Left ventricle myocardium inferior (tissue), 1 donor: ENCODE results near the gene ADCY7. TPM values are rescaled to one million over a fixed set of nuclear protein-coding genes. Genes with fewer than 3 reads are reported as not detected.

Source experiments
- DNase-seq: peaks from one replicate; pipeline ENCODE4 v3.0.0-alpha.2; 2020
- H3K27ac ChIP-seq: fragments of 200-600 bp; replicated peaks from 2 replicates; pipeline ENCODE4 v1.8.0; 2021
- H3K27me3 ChIP-seq: fragments of 200-600 bp; 2 replicates; pipeline ENCODE4 v1.8.0; 2021; ENCODE audit warnings: low read depth
- H3K36me3 ChIP-seq: fragments of 200-600 bp; 2 replicates; pipeline ENCODE4 v1.8.0; 2021
- H3K4me1 ChIP-seq: fragments of 200-600 bp; 2 replicates; pipeline ENCODE4 v1.8.0; 2021
- H3K4me3 ChIP-seq: fragments of 200-600 bp; 2 replicates; pipeline ENCODE4 v1.8.0; 2021; ENCODE audit warnings: mild to moderate bottlenecking, moderate library complexity
- H3K9me3 ChIP-seq: fragments of 200-600 bp; replicated peaks from 2 replicates; pipeline ENCODE4 v1.8.0; 2021
- intact Hi-C: fragments of 100-400 bp; cut with micrococcal nuclease; formaldehyde crosslinking; loops from one replicate; pipeline ENCODE4 v1.11.0; 2022
- total RNA-seq: library from RNA; stranded (reverse); fragmentation: NEBNext Ultra II Directional; extraction: Animal tissue kit (Norgen Biotek cat#: 25700); gene quantifications from one replicate; pipeline ENCODE4 v1.2.1, GENCODE V29; 2021
- TF ChIP-seq, protein P1 (sequence below): fragments of 200-600 bp; IDR thresholded peaks from 2 replicates; pipeline ENCODE4 v1.8.0; 2021; ENCODE audit warnings: antibody characterized with exemption, mild to moderate bottlenecking, borderline replicate concordance
- donor health status: DM: no; HTN: yes; CAD: no; lungs with severe emphysema.

Gene ADCY7
- total RNA-seq, 1 donor from 2014 or later: 9.7 TPM

DNA sequence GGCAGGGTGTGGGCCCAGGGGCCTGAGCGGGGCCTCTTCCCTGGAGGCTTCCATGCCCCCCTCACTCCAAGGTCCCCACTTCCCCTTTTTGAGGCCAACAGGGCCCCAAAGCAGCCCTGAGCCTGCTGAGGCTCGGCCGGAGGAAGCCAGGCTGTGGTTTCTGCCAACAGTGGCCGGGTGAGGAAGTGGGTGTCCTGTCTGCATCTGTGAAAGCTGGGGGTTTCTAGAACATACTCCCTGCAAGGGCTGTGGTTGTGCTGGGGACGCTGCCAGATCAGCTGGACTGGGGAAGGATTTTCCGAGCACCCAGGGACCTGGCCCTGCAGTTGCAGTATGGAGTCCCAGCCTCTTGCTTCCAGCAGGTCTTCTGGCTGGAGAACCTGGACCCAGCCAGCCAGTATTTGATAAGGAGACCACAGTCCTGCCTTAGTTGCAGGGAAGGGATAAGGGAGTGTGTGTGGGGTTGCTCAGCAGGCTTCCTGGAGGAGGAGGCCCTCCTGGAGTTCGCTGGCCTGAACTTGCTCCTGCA, 15.7 kb downstream of the ADCY7 start:
- Histone ChIP-seq H3K27me3 (peaks cover 3% of the 10 kb centered on the region), H3K4me3 (no peak overlapping the region), H3K36me3 (no peaks in the 10 kb centered on the region), H3K9me3 (peaks cover 19% of the 10 kb centered on the region), H3K4me1 (peaks cover 29% of the 10 kb centered on the region), H3K27ac (peak overlapping the region; percentile 61)
- DNase-seq: peak; percentile 77
- TF ChIP-seq, protein P1, sequence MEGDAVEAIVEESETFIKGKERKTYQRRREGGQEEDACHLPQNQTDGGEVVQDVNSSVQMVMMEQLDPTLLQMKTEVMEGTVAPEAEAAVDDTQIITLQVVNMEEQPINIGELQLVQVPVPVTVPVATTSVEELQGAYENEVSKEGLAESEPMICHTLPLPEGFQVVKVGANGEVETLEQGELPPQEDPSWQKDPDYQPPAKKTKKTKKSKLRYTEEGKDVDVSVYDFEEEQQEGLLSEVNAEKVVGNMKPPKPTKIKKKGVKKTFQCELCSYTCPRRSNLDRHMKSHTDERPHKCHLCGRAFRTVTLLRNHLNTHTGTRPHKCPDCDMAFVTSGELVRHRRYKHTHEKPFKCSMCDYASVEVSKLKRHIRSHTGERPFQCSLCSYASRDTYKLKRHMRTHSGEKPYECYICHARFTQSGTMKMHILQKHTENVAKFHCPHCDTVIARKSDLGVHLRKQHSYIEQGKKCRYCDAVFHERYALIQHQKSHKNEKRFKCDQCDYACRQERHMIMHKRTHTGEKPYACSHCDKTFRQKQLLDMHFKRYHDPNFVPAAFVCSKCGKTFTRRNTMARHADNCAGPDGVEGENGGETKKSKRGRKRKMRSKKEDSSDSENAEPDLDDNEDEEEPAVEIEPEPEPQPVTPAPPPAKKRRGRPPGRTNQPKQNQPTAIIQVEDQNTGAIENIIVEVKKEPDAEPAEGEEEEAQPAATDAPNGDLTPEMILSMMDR: no peak
- intact Hi-C loops: no loop called here

DNA sequence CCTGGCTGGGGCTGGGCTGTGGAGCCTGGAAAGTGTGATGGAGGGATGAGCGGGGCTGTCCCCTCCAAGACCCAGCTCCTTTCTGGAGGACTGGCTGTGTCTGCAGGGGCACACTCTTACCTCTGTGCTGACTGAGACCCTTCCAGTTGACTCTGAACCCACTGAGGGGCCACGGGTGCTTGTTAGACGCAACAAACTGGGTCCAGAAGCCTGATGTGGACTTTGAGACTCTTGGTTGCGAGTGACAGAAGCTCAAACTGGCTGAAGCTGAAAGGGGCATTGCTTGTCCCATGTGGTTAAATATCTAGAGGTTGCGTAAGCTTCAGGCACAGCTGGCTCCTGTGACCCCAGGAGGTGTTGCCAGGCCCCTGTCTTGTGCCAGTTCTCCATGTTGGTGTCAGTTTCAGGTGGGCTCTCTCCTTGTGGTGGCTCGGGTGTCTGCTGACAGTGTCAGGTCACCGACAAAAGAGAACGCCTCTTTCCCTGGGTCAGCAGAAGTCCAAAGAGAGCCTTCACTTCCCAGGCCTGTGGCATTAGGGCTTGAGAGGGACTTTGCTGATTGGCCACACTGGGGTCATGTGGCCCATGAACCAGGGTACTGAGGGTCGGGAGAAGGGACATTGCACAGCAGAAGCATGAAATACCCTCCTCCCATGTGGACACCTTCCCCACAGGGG, 16.7 kb downstream of the ADCY7 start:
- no peaks in the 10 kb centered on the region for H3K36me3 ChIP-seq
- intact Hi-C loops: no loop called here
- no peak overlapping the region for H3K4me3 ChIP-seq
- TF ChIP-seq, protein P1: no peak
- peaks cover 17% of the 10 kb centered on the region for H3K9me3 ChIP-seq
- DNase-seq: no peak
- peaks cover 3% of the 10 kb centered on the region for H3K27me3 ChIP-seq
- peaks cover 29% of the 10 kb centered on the region for H3K4me1 ChIP-seq
- peak overlapping the region; percentile 30 for H3K27ac ChIP-seq

DNA sequence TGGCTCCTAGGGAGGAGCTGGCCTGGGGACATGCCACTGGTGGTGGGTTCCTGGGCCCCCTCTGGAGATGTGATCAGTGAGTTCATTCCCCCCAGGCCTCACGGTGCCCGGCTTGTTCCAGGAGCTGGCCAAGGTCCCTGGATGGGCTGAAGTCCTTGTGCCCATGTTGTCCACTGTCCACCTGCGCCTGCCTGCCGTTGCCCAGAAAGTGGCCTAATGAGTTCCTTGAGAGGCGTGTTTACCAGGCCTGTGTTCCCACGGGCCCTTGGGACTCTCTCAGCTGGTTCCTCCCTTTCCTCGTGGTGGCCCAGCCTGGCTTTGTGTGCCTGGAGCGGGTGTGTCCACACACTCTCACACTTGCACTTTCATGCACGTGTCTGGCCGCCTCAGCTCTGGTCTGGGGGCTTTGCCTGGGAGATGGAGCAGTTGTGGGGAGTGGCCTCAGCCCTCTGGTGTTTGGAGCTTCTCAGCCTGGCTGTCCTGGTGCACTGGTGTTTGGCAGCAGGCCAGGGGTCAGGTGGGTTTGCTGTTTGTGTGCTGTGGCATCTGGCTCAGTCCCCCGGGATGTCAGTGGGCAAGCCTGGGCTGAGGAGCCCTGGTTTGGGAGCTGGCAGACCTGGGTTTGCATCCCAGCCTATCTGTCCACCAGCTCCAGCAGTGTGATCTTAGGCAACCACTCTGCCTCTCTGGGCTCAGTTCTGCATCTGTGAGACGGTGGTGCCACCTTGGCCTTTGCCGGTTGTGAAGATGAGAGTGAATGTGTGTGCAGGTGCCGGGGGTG, 18.0 kb downstream of the ADCY7 start:
- DNase-seq: peak; percentile 42
- H3K4me1 ChIP-seq: peaks cover 28% of the 10 kb centered on the region
- TF ChIP-seq, protein P1: no peak
- intact Hi-C loops: no loop called here
- no peak overlapping the region for H3K27ac ChIP-seq
- peaks cover 13% of the 10 kb centered on the region for H3K9me3 ChIP-seq
- peaks cover 3% of the 10 kb centered on the region for H3K27me3 ChIP-seq
- H3K36me3 ChIP-seq: no peaks in the 10 kb centered on the region
- no peak overlapping the region for H3K4me3 ChIP-seq

DNA sequence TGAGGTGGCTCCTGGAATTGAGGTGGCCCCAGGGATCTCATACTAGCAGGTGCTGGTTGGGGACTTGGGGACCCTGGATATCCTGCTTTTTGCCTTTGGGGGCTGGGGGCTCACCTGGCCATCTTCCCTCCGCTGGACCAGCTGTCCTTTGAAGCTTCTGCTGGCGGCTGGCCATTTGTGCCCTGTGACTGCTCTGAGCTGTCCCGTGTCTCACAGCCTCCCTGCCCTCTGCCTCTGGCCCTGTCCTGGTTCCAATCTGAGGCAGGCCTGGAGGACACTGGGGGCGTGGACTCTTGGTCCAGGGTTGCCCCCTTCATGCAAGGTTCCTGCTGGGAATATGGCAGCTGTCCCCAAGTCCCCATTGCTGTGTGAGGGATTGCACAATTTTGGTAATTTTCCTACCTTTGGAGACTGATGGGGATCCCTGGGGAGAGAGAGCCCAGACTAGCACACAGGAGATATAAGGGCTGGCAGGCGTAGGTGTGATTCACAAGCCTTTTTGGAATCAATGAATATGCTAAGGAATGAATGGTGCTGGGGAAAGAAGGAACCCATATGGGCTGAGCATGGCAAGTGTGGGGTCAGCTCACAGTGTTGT, 19.2 kb downstream of the ADCY7 start:
- intact Hi-C loops: no loop called here
- TF ChIP-seq, protein P1: no peak
- H3K9me3 ChIP-seq: peaks cover 11% of the 10 kb centered on the region
- H3K27me3 ChIP-seq: peaks cover 3% of the 10 kb centered on the region
- no peak overlapping the region for H3K4me3 ChIP-seq
- H3K27ac ChIP-seq: no peak overlapping the region
- no peaks in the 10 kb centered on the region for H3K36me3 ChIP-seq
- peaks cover 25% of the 10 kb centered on the region for H3K4me1 ChIP-seq
- DNase-seq: no peak

DNA sequence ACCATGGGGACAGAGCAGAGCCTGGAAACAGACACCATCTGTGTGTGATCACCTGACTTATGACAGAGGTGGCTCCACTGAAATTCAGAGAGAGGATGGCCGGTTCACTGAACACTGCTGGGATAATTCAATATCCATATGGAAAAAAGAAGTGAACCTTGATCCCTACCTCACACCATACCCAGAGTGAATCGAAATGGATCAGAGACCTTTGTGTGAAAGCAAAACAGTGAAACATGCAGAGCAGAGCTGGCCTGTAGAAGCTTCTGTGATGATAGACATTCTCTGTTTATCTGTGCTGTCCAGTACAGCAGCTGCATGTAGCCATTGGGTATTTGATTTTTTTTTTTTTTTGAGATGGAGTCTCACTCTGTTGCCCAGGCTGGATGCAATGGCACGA, 20.3 kb downstream of the ADCY7 start:
- H3K27me3 ChIP-seq: peaks cover 3% of the 10 kb centered on the region
- DNase-seq: no peak
- peaks cover 9% of the 10 kb centered on the region for H3K9me3 ChIP-seq
- H3K36me3 ChIP-seq: no peaks in the 10 kb centered on the region
- intact Hi-C loops: no loop called here
- TF ChIP-seq, protein P1: no peak
- H3K4me1 ChIP-seq: peaks cover 23% of the 10 kb centered on the region
- no peak overlapping the region for H3K27ac ChIP-seq
- no peak overlapping the region for H3K4me3 ChIP-seq
